ENCODE data around the gene EIF4G3.

- TF ChIP-seq, protein P1, sequence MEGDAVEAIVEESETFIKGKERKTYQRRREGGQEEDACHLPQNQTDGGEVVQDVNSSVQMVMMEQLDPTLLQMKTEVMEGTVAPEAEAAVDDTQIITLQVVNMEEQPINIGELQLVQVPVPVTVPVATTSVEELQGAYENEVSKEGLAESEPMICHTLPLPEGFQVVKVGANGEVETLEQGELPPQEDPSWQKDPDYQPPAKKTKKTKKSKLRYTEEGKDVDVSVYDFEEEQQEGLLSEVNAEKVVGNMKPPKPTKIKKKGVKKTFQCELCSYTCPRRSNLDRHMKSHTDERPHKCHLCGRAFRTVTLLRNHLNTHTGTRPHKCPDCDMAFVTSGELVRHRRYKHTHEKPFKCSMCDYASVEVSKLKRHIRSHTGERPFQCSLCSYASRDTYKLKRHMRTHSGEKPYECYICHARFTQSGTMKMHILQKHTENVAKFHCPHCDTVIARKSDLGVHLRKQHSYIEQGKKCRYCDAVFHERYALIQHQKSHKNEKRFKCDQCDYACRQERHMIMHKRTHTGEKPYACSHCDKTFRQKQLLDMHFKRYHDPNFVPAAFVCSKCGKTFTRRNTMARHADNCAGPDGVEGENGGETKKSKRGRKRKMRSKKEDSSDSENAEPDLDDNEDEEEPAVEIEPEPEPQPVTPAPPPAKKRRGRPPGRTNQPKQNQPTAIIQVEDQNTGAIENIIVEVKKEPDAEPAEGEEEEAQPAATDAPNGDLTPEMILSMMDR (optimal IDR thresholded peaks at IDR 0.05 in 1 of 3, IDR thresholded peaks at IDR 0.05 in 1 of 3, conservative IDR thresholded peaks at IDR 0.05 in 1 of 3; ENCODE audit: extremely low read depth in 1 of 3, insufficient read depth in 2 of 3, low read length in 3 of 3) = no peak
- TF ChIP-seq EZH2 (IDR thresholded peaks at IDR 0.05; ENCODE audit: low read length) = no peak
These were observed 107.1 kb downstream of the EIF4G3 start for GRCh38 chr1:21069549-21069948.
